ENCODE measurements around the gene GEMIN4. TPM values are rescaled to one million over a fixed set of nuclear protein-coding genes. Genes with fewer than 3 reads are reported as not detected.
"Not testable (repeated sequence)": the region's sequence is repeated elsewhere in the genome, so short reads cannot be mapped to it uniquely, and the experiment has no call there.

Gene GEMIN4
- total RNA-seq, 2 experiments from 2014 or later, result 40.2 to 53.6 TPM

GRCh38 chr17:751269-752001 lies 629 bp downstream of the GEMIN4 start:
- peaks cover 18% of the 10 kb centered on the region for H3K4me1 ChIP-seq (ENCODE audit: insufficient read depth, low read length, poor library complexity, severe bottlenecking)
- H3K9me3 ChIP-seq (ENCODE audit: low read length), result no peaks in the 10 kb centered on the region
- H3K36me3 ChIP-seq (ENCODE audit: insufficient read depth, low read length), result peaks cover 52% of the 10 kb centered on the region
- no peaks in the 10 kb centered on the region for H3K9me2 ChIP-seq (ENCODE audit: insufficient read depth, low read length)
- no peaks in the 10 kb centered on the region for H4K20me1 ChIP-seq (ENCODE audit: insufficient read depth, low read length)
- peak overlapping the region; percentile 86 for H3K4me2 ChIP-seq (ENCODE audit: low read length)
- peak; percentile 79 for DNase-seq (ENCODE audit: low spot score)
- peak overlapping the region; percentile 75 for H3K4me3 ChIP-seq (ENCODE audit: low read depth, low read length, poor library complexity, severe bottlenecking)
- TF ChIP-seq CTCF (conservative IDR thresholded peaks at IDR 0.05; ENCODE audit: low read length) (no peak), EZH2phosphoT487 (IDR thresholded peaks at IDR 0.05; ENCODE audit: borderline replicate concordance, low read depth, low read length) (no peak)
- H2AFZ ChIP-seq (ENCODE audit: low read length), result peak overlapping the region; percentile 51
- intact Hi-C loops (cut with micrococcal nuclease; ENCODE audit: unreplicated experiment), result no loop called here
- ChIA-PET CTCF (ENCODE audit: unreplicated experiment) (no interaction called here), POLR2A (interaction anchor here (0.6 to 1.3 kb wide), 2 partner anchors 10 to 14 kb away, joined by 3 to 4 read pairs; no protein-coding TSS in a partner anchor)
- TSS peak; percentile 62 for BruUV-seq (replicated peaks)
- peak overlapping the region; percentile 57 for H3K27ac ChIP-seq (ENCODE audit: low read depth, low read length, poor library complexity, severe bottlenecking)
- peaks cover 40% of the 10 kb centered on the region for H3K79me2 ChIP-seq (ENCODE audit: insufficient read depth, low read depth, low read length)

GRCh38 chr17:750431-751037 lies 1.5 kb downstream of the GEMIN4 start:
- peak overlapping the region; percentile 75 for H3K4me3 ChIP-seq (ENCODE audit: low read depth, low read length, poor library complexity, severe bottlenecking)
- H3K4me2 ChIP-seq (ENCODE audit: low read length), result peak overlapping the region; percentile 86
- H3K9me2 ChIP-seq (ENCODE audit: insufficient read depth, low read length), result no peaks in the 10 kb centered on the region
- no peak for DNase-seq (ENCODE audit: low spot score)
- TF ChIP-seq EZH2phosphoT487 (IDR thresholded peaks at IDR 0.05; ENCODE audit: borderline replicate concordance, low read depth, low read length), result no peak
- no peak for TF ChIP-seq CTCF (conservative IDR thresholded peaks at IDR 0.05; ENCODE audit: low read length)
- ChIA-PET POLR2A (interaction anchor here (1.3 kb wide), 1 partner anchor 13 kb away, joined by 4 read pairs; no protein-coding TSS in a partner anchor), CTCF (ENCODE audit: unreplicated experiment) (no interaction called here)
- H3K27ac ChIP-seq (ENCODE audit: low read depth, low read length, poor library complexity, severe bottlenecking), result no peak overlapping the region
- intact Hi-C loops (cut with micrococcal nuclease; ENCODE audit: unreplicated experiment), result no loop called here
- H4K20me1 ChIP-seq (ENCODE audit: insufficient read depth, low read length), result peaks cover 2% of the 10 kb centered on the region; the same call in 1 of the 2 replicates
- no peak overlapping the region for H2AFZ ChIP-seq (ENCODE audit: low read length)
- H3K36me3 ChIP-seq (ENCODE audit: insufficient read depth, low read length), result peaks cover 52% of the 10 kb centered on the region
- BruUV-seq (replicated peaks), result no TSS peak
- peaks cover 42% of the 10 kb centered on the region for H3K79me2 ChIP-seq (ENCODE audit: insufficient read depth, low read depth, low read length)
- H3K9me3 ChIP-seq (ENCODE audit: low read length), result no peaks in the 10 kb centered on the region
- H3K4me1 ChIP-seq (ENCODE audit: insufficient read depth, low read length, poor library complexity, severe bottlenecking), result peaks cover 18% of the 10 kb centered on the region

GRCh38 chr17:749359-749758 lies 2.7 kb downstream of the GEMIN4 start:
- CTCF ChIA-PET (ENCODE audit: unreplicated experiment); POLR2A ChIA-PET: not testable (repeated sequence)

GRCh38 chr17:748604-749003 lies 3.5 kb downstream of the GEMIN4 start:
- H3K27ac ChIP-seq (ENCODE audit: low read depth, low read length, poor library complexity, severe bottlenecking); H3K4me3 ChIP-seq (ENCODE audit: low read depth, low read length, poor library complexity, severe bottlenecking); H3K9me2 ChIP-seq (ENCODE audit: insufficient read depth, low read length); CTCF ChIA-PET (ENCODE audit: unreplicated experiment); intact Hi-C loops (cut with micrococcal nuclease; ENCODE audit: unreplicated experiment); DNase-seq (ENCODE audit: low spot score); H3K4me2 ChIP-seq (ENCODE audit: low read length); H3K9me3 ChIP-seq (ENCODE audit: low read length); POLR2A ChIA-PET; BruUV-seq (replicated peaks); H2AFZ ChIP-seq (ENCODE audit: low read length): not testable (repeated sequence)
- Histone ChIP-seq H3K36me3 (ENCODE audit: insufficient read depth, low read length) (peaks cover 67% of the 10 kb centered on the region), H4K20me1 (ENCODE audit: insufficient read depth, low read length) (peaks cover 14% of the 10 kb centered on the region; the same call in 1 of the 2 replicates), H3K79me2 (ENCODE audit: insufficient read depth, low read depth, low read length) (peaks cover 60% of the 10 kb centered on the region), H3K4me1 (ENCODE audit: insufficient read depth, low read length, poor library complexity, severe bottlenecking) (peaks cover 18% of the 10 kb centered on the region)

More at GRCh38 chr17:749359-749758, 2.7 kb downstream of the GEMIN4 start:
- Histone ChIP-seq H3K79me2 (ENCODE audit: insufficient read depth, low read depth, low read length) (peaks cover 53% of the 10 kb centered on the region), H3K4me1 (ENCODE audit: insufficient read depth, low read length, poor library complexity, severe bottlenecking) (peaks cover 18% of the 10 kb centered on the region), H3K4me2 (ENCODE audit: low read length) (peak overlapping the region; percentile 86; the same call in 1 of the 2 replicates), H3K4me3 (ENCODE audit: low read depth, low read length, poor library complexity, severe bottlenecking) (peak overlapping the region; percentile 75), H3K36me3 (ENCODE audit: insufficient read depth, low read length) (peaks cover 60% of the 10 kb centered on the region)
- H2AFZ ChIP-seq (ENCODE audit: low read length); H4K20me1 ChIP-seq (ENCODE audit: insufficient read depth, low read length); intact Hi-C loops (cut with micrococcal nuclease; ENCODE audit: unreplicated experiment); DNase-seq (ENCODE audit: low spot score); H3K27ac ChIP-seq (ENCODE audit: low read depth, low read length, poor library complexity, severe bottlenecking); H3K9me2 ChIP-seq (ENCODE audit: insufficient read depth, low read length); BruUV-seq (replicated peaks); H3K9me3 ChIP-seq (ENCODE audit: low read length): not testable (repeated sequence)
